ENCODE measurements around the gene DPP10. TPM values are rescaled to one million over a fixed set of nuclear protein-coding genes. Genes with fewer than 3 reads are reported as not detected.

The DPP10 gene
- total and polyA plus RNA-seq, 4 experiments from 2014 or later: not detected

- H3K4me3 Mint-ChIP-seq: no peak overlapping the region
- ChIA-PET POLR2A (ENCODE audit: partially characterized antibody) (no interaction called here), CTCF (ENCODE audit: partially characterized antibody) (no interaction called here)
- no peaks in the 10 kb centered on the region for H3K27me3 Mint-ChIP-seq
- H3K36me3 Mint-ChIP-seq: no peaks in the 10 kb centered on the region
- no peak for DNase-seq
- Histone ChIP-seq H3K4me1 (ENCODE audit: insufficient read depth, low read length) (no peaks in the 10 kb centered on the region), H3K27ac (ENCODE audit: low read depth, low read length) (no peak overlapping the region), H3K27me3 (ENCODE audit: insufficient read depth, low read length) (no peaks in the 10 kb centered on the region), H3K36me3 (ENCODE audit: insufficient read depth, low read length) (no peaks in the 10 kb centered on the region), H3K4me3 (ENCODE audit: low read length in 2 of 2) (no peak overlapping the region), H3K9me3 (ENCODE audit: control insufficient read depth in 1 of 2, low read length in 2 of 2) (no peaks in the 10 kb centered on the region)
- no peak overlapping the region for H3K27ac Mint-ChIP-seq
- peaks cover 2 to 25% (median 16%) of the 10 kb centered on the region in 8 donors for H3K9me3 Mint-ChIP-seq
- H3K4me1 Mint-ChIP-seq: no peaks in the 10 kb centered on the region
- intact Hi-C loops (cut with micrococcal nuclease): no loop called here
Observed at GRCh38 chr2:115694651-115695050, 1252.2 kb downstream of the DPP10 start.

DNA sequence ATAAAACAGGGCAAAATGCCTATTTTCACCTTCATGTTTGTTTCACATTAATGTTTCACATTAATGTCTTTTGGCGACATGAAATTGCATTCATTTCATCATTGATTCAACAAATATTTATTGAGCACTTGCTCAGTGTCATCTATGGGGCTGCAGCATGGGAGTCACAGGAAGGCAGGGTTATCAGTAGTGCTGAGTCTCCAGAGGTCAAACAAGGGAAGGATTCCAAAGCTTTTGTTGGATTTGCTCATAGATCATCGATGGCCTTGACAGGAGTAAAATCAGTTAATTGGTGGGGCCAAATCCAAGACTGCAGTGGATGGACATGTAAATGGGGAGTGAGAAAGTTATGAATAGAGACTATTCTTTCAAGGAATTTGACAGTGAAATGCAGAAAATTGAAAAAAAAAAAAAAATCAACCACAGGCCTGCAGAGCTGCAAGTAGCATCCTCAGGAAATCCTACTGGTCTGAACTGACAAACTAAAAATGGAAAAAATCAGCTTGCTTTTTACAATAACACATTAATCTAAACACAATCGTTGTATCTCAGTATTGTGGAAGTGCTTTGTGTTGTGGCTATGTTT is 1290.8 kb downstream of the DPP10 start:
- H3K27me3 ChIP-seq (ENCODE audit: insufficient read depth, low read length): no peaks in the 10 kb centered on the region
- Mint-ChIP-seq H3K27me3 (no peaks in the 10 kb centered on the region), H3K27ac (no peak overlapping the region), H3K9me3 (peaks cover 4 to 21% (median 8%) of the 10 kb centered on the region in 8 donors), H3K4me3 (no peak overlapping the region), H3K4me1 (no peaks in the 10 kb centered on the region), H3K36me3 (no peaks in the 10 kb centered on the region)
- POLR2A ChIA-PET (ENCODE audit: partially characterized antibody): no interaction called here
- no peaks in the 10 kb centered on the region for H3K9me3 ChIP-seq (ENCODE audit: control insufficient read depth in 1 of 2, low read length in 2 of 2)
- no peaks in the 10 kb centered on the region for H3K36me3 ChIP-seq (ENCODE audit: insufficient read depth, low read length)
- CTCF ChIA-PET (ENCODE audit: partially characterized antibody): no interaction called here
- no peaks in the 10 kb centered on the region for H3K4me1 ChIP-seq (ENCODE audit: insufficient read depth, low read length)
- H3K4me3 ChIP-seq (ENCODE audit: low read length in 2 of 2): no peak overlapping the region
- no peak for DNase-seq
- intact Hi-C loops (cut with micrococcal nuclease): no loop called here
- no peak overlapping the region for H3K27ac ChIP-seq (ENCODE audit: low read depth, low read length)

GRCh38 chr2:115738111-115738510 is 1295.7 kb downstream of the DPP10 start:
- no peak overlapping the region for H3K27ac ChIP-seq (ENCODE audit: low read depth, low read length)
- POLR2A ChIA-PET (ENCODE audit: partially characterized antibody): no interaction called here
- no peaks in the 10 kb centered on the region for H3K4me1 ChIP-seq (ENCODE audit: insufficient read depth, low read length)
- Mint-ChIP-seq H3K9me3 (peaks cover 4 to 32% (median 13%) of the 10 kb centered on the region in 8 donors), H3K27me3 (no peaks in the 10 kb centered on the region), H3K4me1 (no peaks in the 10 kb centered on the region), H3K4me3 (no peak overlapping the region), H3K27ac (no peak overlapping the region), H3K36me3 (no peaks in the 10 kb centered on the region)
- no peaks in the 10 kb centered on the region for H3K9me3 ChIP-seq (ENCODE audit: control insufficient read depth in 1 of 2, low read length in 2 of 2)
- no peak for DNase-seq
- no peak overlapping the region for H3K4me3 ChIP-seq (ENCODE audit: low read length in 2 of 2)
- no peaks in the 10 kb centered on the region for H3K27me3 ChIP-seq (ENCODE audit: insufficient read depth, low read length)
- no peaks in the 10 kb centered on the region for H3K36me3 ChIP-seq (ENCODE audit: insufficient read depth, low read length)
- intact Hi-C loops (cut with micrococcal nuclease): no loop called here
- CTCF ChIA-PET (ENCODE audit: partially characterized antibody): no interaction called here

GRCh38 chr2:115739574-115739973 is 1297.1 kb downstream of the DPP10 start:
- CTCF ChIA-PET (ENCODE audit: partially characterized antibody): no interaction called here
- no peaks in the 10 kb centered on the region for H3K27me3 ChIP-seq (ENCODE audit: insufficient read depth, low read length)
- H3K4me1 ChIP-seq (ENCODE audit: insufficient read depth, low read length): no peaks in the 10 kb centered on the region
- H3K27me3 Mint-ChIP-seq: no peaks in the 10 kb centered on the region
- H3K27ac ChIP-seq (ENCODE audit: low read depth, low read length): no peak overlapping the region
- POLR2A ChIA-PET (ENCODE audit: partially characterized antibody): no interaction called here
- H3K4me3 Mint-ChIP-seq: no peak overlapping the region
- H3K4me1 Mint-ChIP-seq: no peaks in the 10 kb centered on the region
- H3K36me3 Mint-ChIP-seq: no peaks in the 10 kb centered on the region
- intact Hi-C loops (cut with micrococcal nuclease): no loop called here
- no peak for DNase-seq
- H3K27ac Mint-ChIP-seq: no peak overlapping the region
- H3K9me3 Mint-ChIP-seq: peaks cover 3 to 28% (median 12%) of the 10 kb centered on the region in 8 donors
- no peak overlapping the region for H3K4me3 ChIP-seq (ENCODE audit: low read length in 2 of 2)
- H3K36me3 ChIP-seq (ENCODE audit: insufficient read depth, low read length): no peaks in the 10 kb centered on the region
- peaks cover 0 to 4% of the 10 kb centered on the region in 2 donors for H3K9me3 ChIP-seq (ENCODE audit: control insufficient read depth in 1 of 2, low read length in 2 of 2)

GRCh38 chr2:115746151-115746550 is 1303.7 kb downstream of the DPP10 start:
- intact Hi-C loops (cut with micrococcal nuclease): no loop called here
- no peaks in the 10 kb centered on the region for H3K27me3 Mint-ChIP-seq

DNA sequence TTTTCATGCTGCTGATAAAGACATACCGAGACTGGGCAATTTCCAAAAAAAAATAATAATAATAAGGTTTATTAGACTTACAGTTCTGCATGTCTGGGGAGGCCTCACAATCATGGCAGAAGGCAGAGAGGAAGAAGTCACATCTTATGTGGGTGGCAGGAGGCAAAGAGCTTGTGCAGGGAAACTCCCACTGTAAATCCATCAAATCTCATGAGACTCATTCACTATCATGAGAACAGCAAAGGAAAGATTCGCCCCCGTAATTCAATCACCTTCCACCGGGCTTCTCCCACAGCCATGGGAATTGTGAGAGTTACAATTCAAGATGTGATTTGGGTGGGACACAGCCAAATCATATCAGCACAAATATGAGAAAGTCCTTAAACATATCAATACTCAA is 1314.8 kb downstream of the DPP10 start:
- no peaks in the 10 kb centered on the region for H3K36me3 Mint-ChIP-seq
- ChIA-PET CTCF (ENCODE audit: partially characterized antibody) (no interaction called here), POLR2A (ENCODE audit: partially characterized antibody) (no interaction called here)
- no peaks in the 10 kb centered on the region for H3K27me3 Mint-ChIP-seq
- no peaks in the 10 kb centered on the region for H3K4me1 Mint-ChIP-seq
- peaks cover 0 to 14% (median 9%) of the 10 kb centered on the region in 8 donors for H3K9me3 Mint-ChIP-seq
- Histone ChIP-seq H3K27ac (ENCODE audit: low read depth, low read length) (no peak overlapping the region), H3K9me3 (ENCODE audit: control insufficient read depth in 1 of 2, low read length in 2 of 2) (no peaks in the 10 kb centered on the region), H3K4me3 (ENCODE audit: low read length in 2 of 2) (no peak overlapping the region), H3K27me3 (ENCODE audit: insufficient read depth, low read length) (no peaks in the 10 kb centered on the region), H3K36me3 (ENCODE audit: insufficient read depth, low read length) (no peaks in the 10 kb centered on the region), H3K4me1 (ENCODE audit: insufficient read depth, low read length) (no peaks in the 10 kb centered on the region)
- no peak for DNase-seq
- intact Hi-C loops (cut with micrococcal nuclease): no loop called here
- H3K27ac Mint-ChIP-seq: no peak overlapping the region
- no peak overlapping the region for H3K4me3 Mint-ChIP-seq

More at GRCh38 chr2:115746151-115746550, 1303.7 kb downstream of the DPP10 start:
- Mint-ChIP-seq H3K27ac (no peak overlapping the region), H3K36me3 (no peaks in the 10 kb centered on the region), H3K9me3 (peaks cover 0 to 9% (median 6%) of the 10 kb centered on the region in 8 donors), H3K4me1 (no peaks in the 10 kb centered on the region), H3K4me3 (no peak overlapping the region)
- Histone ChIP-seq H3K27me3 (ENCODE audit: insufficient read depth, low read length) (no peaks in the 10 kb centered on the region), H3K36me3 (ENCODE audit: insufficient read depth, low read length) (no peaks in the 10 kb centered on the region), H3K9me3 (ENCODE audit: control insufficient read depth in 1 of 2, low read length in 2 of 2) (peaks cover 4 to 6% of the 10 kb centered on the region in 2 donors), H3K27ac (ENCODE audit: low read depth, low read length) (no peak overlapping the region), H3K4me1 (ENCODE audit: insufficient read depth, low read length) (no peaks in the 10 kb centered on the region), H3K4me3 (ENCODE audit: low read length in 2 of 2) (no peak overlapping the region)
- ChIA-PET CTCF (ENCODE audit: partially characterized antibody) (no interaction called here), POLR2A (ENCODE audit: partially characterized antibody) (no interaction called here)
- DNase-seq: no peak

- no peaks in the 10 kb centered on the region for H3K36me3 ChIP-seq (ENCODE audit: insufficient read depth, low read length)
- ChIA-PET CTCF (ENCODE audit: partially characterized antibody) (no interaction called here), POLR2A (ENCODE audit: partially characterized antibody) (no interaction called here)
- H3K4me3 ChIP-seq (ENCODE audit: low read length in 2 of 2): no peak overlapping the region
- no peak overlapping the region for H3K4me3 Mint-ChIP-seq
- no peaks in the 10 kb centered on the region for H3K4me1 Mint-ChIP-seq
- no peak for DNase-seq
- H3K36me3 Mint-ChIP-seq: no peaks in the 10 kb centered on the region
- no peaks in the 10 kb centered on the region for H3K27me3 Mint-ChIP-seq
- H3K27ac Mint-ChIP-seq: no peak overlapping the region
- no peak overlapping the region for H3K27ac ChIP-seq (ENCODE audit: low read depth, low read length)
- H3K9me3 Mint-ChIP-seq: peaks cover 1 to 15% (median 5%) of the 10 kb centered on the region in 8 donors
- intact Hi-C loops (cut with micrococcal nuclease): no loop called here
- no peaks in the 10 kb centered on the region for H3K4me1 ChIP-seq (ENCODE audit: insufficient read depth, low read length)
- H3K9me3 ChIP-seq (ENCODE audit: control insufficient read depth in 1 of 2, low read length in 2 of 2): no peaks in the 10 kb centered on the region
- H3K27me3 ChIP-seq (ENCODE audit: insufficient read depth, low read length): no peaks in the 10 kb centered on the region
Observed at GRCh38 chr2:115763601-115764000, 1321.2 kb downstream of the DPP10 start.

DNA sequence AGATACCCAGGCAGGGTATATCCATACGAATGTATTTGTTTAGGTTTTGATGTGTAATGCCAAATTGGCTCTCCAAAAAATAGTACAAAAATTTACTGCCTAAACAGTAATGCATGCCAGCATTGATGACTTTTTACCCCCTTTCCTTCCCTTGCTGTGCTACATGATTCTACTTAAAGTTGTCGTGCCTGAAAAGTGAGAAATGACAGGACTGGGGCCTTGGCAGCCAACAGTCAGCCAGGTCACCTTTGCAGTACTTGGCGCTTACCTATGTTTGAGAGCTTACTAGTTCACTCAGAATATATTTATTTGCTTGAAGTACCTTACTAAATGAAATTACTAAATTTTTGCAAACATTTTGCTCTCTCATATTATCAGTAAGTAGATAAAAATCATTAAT is 1329.1 kb downstream of the DPP10 start:
- Histone ChIP-seq H3K9me3 (ENCODE audit: control insufficient read depth in 1 of 2, low read length in 2 of 2) (no peaks in the 10 kb centered on the region), H3K27me3 (ENCODE audit: insufficient read depth, low read length) (no peaks in the 10 kb centered on the region), H3K27ac (ENCODE audit: low read depth, low read length) (no peak overlapping the region), H3K4me3 (ENCODE audit: low read length in 2 of 2) (no peak overlapping the region), H3K4me1 (ENCODE audit: insufficient read depth, low read length) (no peaks in the 10 kb centered on the region), H3K36me3 (ENCODE audit: insufficient read depth, low read length) (no peaks in the 10 kb centered on the region)
- ChIA-PET POLR2A (ENCODE audit: partially characterized antibody) (no interaction called here), CTCF (ENCODE audit: partially characterized antibody) (no interaction called here)
- Mint-ChIP-seq H3K4me3 (no peak overlapping the region), H3K27me3 (no peaks in the 10 kb centered on the region), H3K27ac (no peak overlapping the region), H3K36me3 (no peaks in the 10 kb centered on the region), H3K9me3 (peaks cover 0 to 7% (median 3%) of the 10 kb centered on the region in 8 donors), H3K4me1 (no peaks in the 10 kb centered on the region)
- DNase-seq: no peak
- intact Hi-C loops (cut with micrococcal nuclease): no loop called here

All from CD4-positive, alpha-beta memory T cell (primary cell).